NB4 (cell line): ENCODE results near the gene ZP3.

Experiments
- DNase-seq: peaks from one replicate; pipeline ENCODE4 v3.0.0; 2010; ENCODE audit warnings: low read depth
- H3K4me3 ChIP-seq: one replicate; pipeline ENCODE4 v1.5.1; 2011; ENCODE audit warnings: mild to moderate bottlenecking, low read depth, low read length, moderate library complexity
- CTCF ChIP-seq: IDR thresholded peaks from one replicate; pipeline ENCODE4 v1.5.1; 2012; ENCODE audit warnings: low read depth, low read length
- MAX ChIP-seq: IDR thresholded peaks from 2 replicates; pipeline ENCODE4 v1.6.1; 2011; ENCODE audit warnings: low read depth, low read length
- MYC ChIP-seq: IDR thresholded peaks from 2 replicates; pipeline ENCODE4 v1.6.1; 2011; ENCODE audit warnings: low read depth, low read length
- POLR2A ChIP-seq: IDR thresholded peaks from 2 replicates; pipeline ENCODE4 v1.6.1; 2011; ENCODE audit warnings: mild to moderate bottlenecking; ENCODE audit not compliant: insufficient read length; ENCODE audit errors: extremely low read depth

The ZP3 gene

GRCh38 chr7:76403780-76404494, 20.8 kb upstream of the ZP3 start:
- TF ChIP-seq MAX (peak; percentile 70), MYC (peak; percentile 64), POLR2A (no peak), CTCF (no peak)
- peak; percentile 94 for DNase-seq
- H3K4me3 ChIP-seq = no peak overlapping the region

- DNase-seq = no peak
- H3K4me3 ChIP-seq = no peak overlapping the region
- TF ChIP-seq CTCF (no peak), MYC (no peak), MAX (no peak), POLR2A (no peak)
Observed at GRCh38 chr7:76405738-76406137, 19.0 kb upstream of the ZP3 start.

- no peak overlapping the region for H3K4me3 ChIP-seq
- TF ChIP-seq POLR2A (no peak), MAX (no peak), MYC (no peak), CTCF (no peak)
- no peak for DNase-seq
Observed at GRCh38 chr7:76407718-76408117, 17.0 kb upstream of the ZP3 start.

GRCh38 chr7:76408121-76408560, 16.6 kb upstream of the ZP3 start:
- no peak for TF ChIP-seq CTCF
- no peak for TF ChIP-seq POLR2A
- TF ChIP-seq MAX = no peak
- TF ChIP-seq MYC = no peak
- DNase-seq = no peak
- no peak overlapping the region for H3K4me3 ChIP-seq

- no peak for DNase-seq
- H3K4me3 ChIP-seq = no peak within 1 kb of the TSS
- no peak for TF ChIP-seq MAX
- no peak for TF ChIP-seq CTCF
- no peak for TF ChIP-seq MYC
- no peak for TF ChIP-seq POLR2A
Observed at GRCh38 chr7:76409537-76409936, 15.2 kb upstream of the ZP3 start, which contains the start of gene SSC4D. SSC4D (minus strand) TSS chr7:76409697; CDS start chr7:76404439, 5,258 bp downstream.

- TF ChIP-seq MAX = no peak
- no peak for TF ChIP-seq POLR2A
- no peak for TF ChIP-seq MYC
- TF ChIP-seq CTCF = no peak
- no peak overlapping the region for H3K4me3 ChIP-seq
- peak; percentile 46 for DNase-seq
Observed at GRCh38 chr7:76411626-76412025, 13.1 kb upstream of the ZP3 start.
